HG02870 (cell line): ENCODE data around the gene FAM20C.
"Not testable (repeated sequence)": the region's sequence is repeated elsewhere in the genome, so short reads cannot be mapped to it uniquely, and the experiment has no call there.

ENCODE experiments used
- ATAC-seq: cut with Tn5 transposase; IDR thresholded peaks from one replicate; pipeline ENCODE4 v1.9.1; 2021; ENCODE audit warnings: mild to moderate bottlenecking, moderate library complexity; ENCODE audit not compliant: unreplicated experiment

FAM20C gene

GRCh38 chr7:289209-289755, 96.9 kb downstream of the FAM20C start:
- no peak for ATAC-seq

GRCh38 chr7:289756-290553, 97.6 kb downstream of the FAM20C start, which contains the start of gene FOXL3:
TSS of gene FOXL3 (plus strand) at chr7:290170. CDS start at chr7:290170, 0 bp downstream.
- no peak for ATAC-seq

GRCh38 chr7:290554-291372, 98.4 kb downstream of the FAM20C start:
- no peak for ATAC-seq

- ATAC-seq: no peak
Measured at GRCh38 chr7:291373-292092, 99.2 kb downstream of the FAM20C start.

- ATAC-seq: no peak
Measured at GRCh38 chr7:292226-292625, 99.9 kb downstream of the FAM20C start.

- no peak for ATAC-seq
Measured at GRCh38 chr7:292826-293225, 100.5 kb downstream of the FAM20C start.

- ATAC-seq: no peak
Measured at GRCh38 chr7:293681-294439, 101.5 kb downstream of the FAM20C start.

- ATAC-seq: no peak
Measured at GRCh38 chr7:294440-295154, 102.2 kb downstream of the FAM20C start.

GRCh38 chr7:295155-296154, 103.1 kb downstream of the FAM20C start:
- no peak for ATAC-seq

- no peak for ATAC-seq
Measured at GRCh38 chr7:296373-296945, 104.1 kb downstream of the FAM20C start.

- ATAC-seq: not testable (repeated sequence)
Measured at GRCh38 chr7:297141-297540, 104.8 kb downstream of the FAM20C start.

GRCh38 chr7:297611-298374, 105.4 kb downstream of the FAM20C start:
- ATAC-seq: no peak

- no peak for ATAC-seq
Measured at GRCh38 chr7:298375-298702, 106.0 kb downstream of the FAM20C start.

GRCh38 chr7:298743-299142, 106.4 kb downstream of the FAM20C start:
- ATAC-seq: no peak

GRCh38 chr7:299169-299568, 106.8 kb downstream of the FAM20C start:
- ATAC-seq: no peak

- no peak for ATAC-seq
Measured at GRCh38 chr7:299628-300027, 107.3 kb downstream of the FAM20C start.

GRCh38 chr7:300048-300447, 107.7 kb downstream of the FAM20C start:
- no peak for ATAC-seq
